ENCODE measurements around the gene MICAL3. TPM values are rescaled to one million over a fixed set of nuclear protein-coding genes. Genes with fewer than 3 reads are reported as not detected.

The MICAL3 gene
- total and polyA plus RNA-seq, 9 of the 15 experiments (the other 6 are each of a cell fraction or from before 2014, with no cell fraction given) = 0.53 to 32.1 (median 12.3) TPM

- no peak for TF ChIP-seq FOXO4 (CRISPR knock-in tag; IDR thresholded peaks at IDR 0.05)
- no peak for TF ChIP-seq NR1H2 (CRISPR knock-in tag; IDR thresholded peaks at IDR 0.05)
- no peak for TF ChIP-seq WHSC1 (IDR thresholded peaks at IDR 0.05; ENCODE audit: low read length)
- no peak for TF ChIP-seq RAD51 (IDR thresholded peaks at IDR 0.05; ENCODE audit: borderline replicate concordance, low read depth)
- TF ChIP-seq PTBP1 (IDR thresholded peaks at IDR 0.05; ENCODE audit: low read depth, low read length) = no peak
- no peak for TF ChIP-seq RNF219 (CRISPR knock-in tag; IDR thresholded peaks at IDR 0.05)
- TF ChIP-seq NFE2L1 (tag; IDR thresholded peaks at IDR 0.05; ENCODE audit: borderline replicate concordance, low read depth) = no peak
- no peak for TF ChIP-seq IRF9 (tag; IDR thresholded peaks at IDR 0.05)
- TF ChIP-seq KAT7 (CRISPR knock-in tag; IDR thresholded peaks at IDR 0.05; ENCODE audit: borderline replicate concordance) = no peak
- TF ChIP-seq NFATC3 (IDR thresholded peaks at IDR 0.05) = no peak
- peak; percentile 65; the same call in 1 of the 2 replicates for TF ChIP-seq CTBP1 (IDR thresholded peaks at IDR 0.05; ENCODE audit: borderline replicate concordance)
- TF ChIP-seq DLX4 (CRISPR knock-in tag; IDR thresholded peaks at IDR 0.05) = no peak
- TF ChIP-seq ZC3H4 (CRISPR knock-in tag; IDR thresholded peaks at IDR 0.05; ENCODE audit: borderline replicate concordance) = no peak
- 0 out of 4 replicates have a peak, but pooled peaks of 1 of the 2 experiments have one; percentile 32 for TF ChIP-seq MLLT1 (IDR thresholded peaks at IDR 0.05)
- peak; percentile 99 for TF ChIP-seq STAG1 (CRISPR knock-in tag; IDR thresholded peaks at IDR 0.05; ENCODE audit: borderline replicate concordance)
- TF ChIP-seq MLX (CRISPR knock-in tag; conservative IDR thresholded peaks at IDR 0.05) = no peak
- no peak for TF ChIP-seq CGGBP1 (CRISPR knock-in tag; IDR thresholded peaks at IDR 0.05)
Measured at GRCh38 chr22:17830043-17830961, 194.1 kb downstream of the MICAL3 start (continued).

Data from K562 (cell line).